Upper lobe of left lung (tissue), 4 donors: ENCODE measurements around the gene PSG1.
"Not testable (repeated sequence)": the region's sequence is repeated elsewhere in the genome, so short reads cannot be mapped to it uniquely, and the experiment has no call there.

ENCODE experiments used
- CTCF ChIP-seq, 6 experiments: fragments of 450-650 bp in 4 of 6; fragments of 200-600 bp in 2 of 6; sonication (generic) in 2 of 6; IDR thresholded peaks; one replicate each; pipeline ENCODE4 v1.5.1; 2016 to 2019; ENCODE audit warnings: antibody characterized with exemption in 6 of 6
- EP300 ChIP-seq, 4 donors: sonication (generic); formaldehyde crosslinking; IDR thresholded peaks; one replicate each; pipeline ENCODE4 v1.5.1; 2017; ENCODE audit warnings: antibody characterized with exemption in 4 of 4, control low read depth in 2 of 4
- POLR2AphosphoS5 ChIP-seq, 2 donors: sonication (generic); formaldehyde crosslinking; IDR thresholded peaks; one replicate each; pipeline ENCODE4 v1.5.1; 2017; ENCODE audit warnings: antibody characterized with exemption in 2 of 2

DNA sequence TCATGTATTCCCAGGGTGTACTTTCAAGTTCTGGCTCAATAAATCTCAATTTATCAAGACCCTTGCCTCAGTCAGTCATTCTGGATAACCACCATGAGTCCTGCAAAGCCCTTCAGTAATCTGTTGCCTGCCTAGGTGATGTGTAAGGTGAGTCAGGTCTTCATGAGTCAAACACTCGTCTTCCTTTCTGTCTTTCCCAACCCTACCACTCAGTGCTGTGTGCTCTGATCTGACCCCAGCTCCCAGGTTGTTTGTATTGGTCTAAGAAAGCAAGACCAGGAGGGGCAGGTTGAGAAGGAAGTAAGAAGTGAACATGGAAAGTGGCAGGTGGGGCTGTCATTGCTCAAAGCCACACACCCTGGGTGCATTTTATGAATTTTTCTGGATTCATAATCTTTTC, 18.2 kb upstream of the PSG1 start:
- not testable (repeated sequence) for TF ChIP-seq CTCF, POLR2AphosphoS5, EP300 (IDR thresholded peaks at IDR 0.05)
